ENCODE results near the gene RFX1. TPM values are rescaled to one million over a fixed set of nuclear protein-coding genes. Genes with fewer than 3 reads are reported as not detected.
"Not testable (repeated sequence)": the region's sequence is repeated elsewhere in the genome, so short reads cannot be mapped to it uniquely, and the experiment has no call there.

RFX1 gene
- total and polyA plus RNA-seq, 2 donors (not counting 1 experiment from before 2014, with no cell fraction given): 9.2 to 33.3 TPM

GRCh38 chr19:13968383-13968935, 37.7 kb downstream of the RFX1 start:
- H3K9me3 Mint-ChIP-seq (ENCODE audit: insufficient read depth): no peaks in the 10 kb centered on the region
- Histone ChIP-seq H3K9me3 (ENCODE audit: control extremely low read depth in 1 of 3, control insufficient read depth in 2 of 3, insufficient read depth in 1 of 3, low read length in 2 of 3) (peaks cover 0 to under 1% (median 0%) of the 10 kb centered on the region in 3 donors), H3K27me3 (replicated peaks in 1 of 4; ENCODE audit: control extremely low read depth in 1 of 4, control insufficient read depth in 3 of 4, insufficient read depth in 4 of 4, low read length in 3 of 4) (no peaks in the 10 kb centered on the region), H4K20me1 (ENCODE audit: control insufficient read depth, insufficient read depth, low read length, poor library complexity, severe bottlenecking) (no peaks in the 10 kb centered on the region), H3K4me2 (replicated peaks; ENCODE audit: low read depth, low read length, poor library complexity, severe bottlenecking) (no peak overlapping the region), H3K9ac (ENCODE audit: low read length) (no peak overlapping the region), H3K27ac (ENCODE audit: low read length in 2 of 2) (no peak overlapping the region), H2AFZ (ENCODE audit: insufficient read depth, low read depth, low read length, poor library complexity, severe bottlenecking) (no peak overlapping the region), H3K4me3 (ENCODE audit: control extremely low read depth in 1 of 5, extremely low read depth in 1 of 5, insufficient read depth in 1 of 5, low read depth in 2 of 5, low read length in 4 of 5) (no peak overlapping the region), H3K79me2 (ENCODE audit: control insufficient read depth, insufficient read depth, low read length) (no peaks in the 10 kb centered on the region), H3K4me1 (ENCODE audit: control insufficient read depth in 2 of 2, insufficient read depth in 2 of 2, low read length in 2 of 2) (no peaks in the 10 kb centered on the region), H3K36me3 (replicated peaks in 1 of 2; ENCODE audit: control extremely low read depth in 1 of 2, control insufficient read depth in 1 of 2, extremely low read depth in 1 of 2, insufficient read depth in 2 of 2, low read length in 1 of 2) (peaks cover 0 to 59% of the 10 kb centered on the region in 2 experiments)
- no peaks in the 10 kb centered on the region for H3K4me1 Mint-ChIP-seq
- peak; percentile 8 for DNase-seq
- H3K27ac Mint-ChIP-seq: no peak overlapping the region
- ChIA-PET POLR2A (no interaction called here), CTCF (no interaction called here)
- intact Hi-C loops (cut with micrococcal nuclease): no loop called here
- ATAC-seq (ENCODE audit: low read depth): no peak
- H3K4me3 Mint-ChIP-seq: no peak overlapping the region
- 95% methylated on average over 21 of the region's 22 CpGs for WGBS (ENCODE audit: insufficient coverage)
- TF ChIP-seq, protein P1, sequence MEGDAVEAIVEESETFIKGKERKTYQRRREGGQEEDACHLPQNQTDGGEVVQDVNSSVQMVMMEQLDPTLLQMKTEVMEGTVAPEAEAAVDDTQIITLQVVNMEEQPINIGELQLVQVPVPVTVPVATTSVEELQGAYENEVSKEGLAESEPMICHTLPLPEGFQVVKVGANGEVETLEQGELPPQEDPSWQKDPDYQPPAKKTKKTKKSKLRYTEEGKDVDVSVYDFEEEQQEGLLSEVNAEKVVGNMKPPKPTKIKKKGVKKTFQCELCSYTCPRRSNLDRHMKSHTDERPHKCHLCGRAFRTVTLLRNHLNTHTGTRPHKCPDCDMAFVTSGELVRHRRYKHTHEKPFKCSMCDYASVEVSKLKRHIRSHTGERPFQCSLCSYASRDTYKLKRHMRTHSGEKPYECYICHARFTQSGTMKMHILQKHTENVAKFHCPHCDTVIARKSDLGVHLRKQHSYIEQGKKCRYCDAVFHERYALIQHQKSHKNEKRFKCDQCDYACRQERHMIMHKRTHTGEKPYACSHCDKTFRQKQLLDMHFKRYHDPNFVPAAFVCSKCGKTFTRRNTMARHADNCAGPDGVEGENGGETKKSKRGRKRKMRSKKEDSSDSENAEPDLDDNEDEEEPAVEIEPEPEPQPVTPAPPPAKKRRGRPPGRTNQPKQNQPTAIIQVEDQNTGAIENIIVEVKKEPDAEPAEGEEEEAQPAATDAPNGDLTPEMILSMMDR (IDR thresholded peaks at IDR 0.05): no peak
- no peak for TF ChIP-seq EZH2 (IDR thresholded peaks at IDR 0.05; ENCODE audit: borderline replicate concordance, insufficient read depth, low read depth, low read length, poor library complexity, severe bottlenecking)
- no peaks in the 10 kb centered on the region for H3K27me3 Mint-ChIP-seq

- H3K27ac Mint-ChIP-seq: not testable (repeated sequence)
Observed at GRCh38 chr19:13967206-13967605, 38.9 kb downstream of the RFX1 start.

More at GRCh38 chr19:13967206-13967605, 38.9 kb downstream of the RFX1 start:
- H3K9me3 ChIP-seq (ENCODE audit: control extremely low read depth in 1 of 3, control insufficient read depth in 2 of 3, insufficient read depth in 1 of 3, low read length in 2 of 3); H4K20me1 ChIP-seq (ENCODE audit: control insufficient read depth, insufficient read depth, low read length, poor library complexity, severe bottlenecking); H3K4me1 Mint-ChIP-seq; H3K9me3 Mint-ChIP-seq (ENCODE audit: insufficient read depth); H3K9ac ChIP-seq (ENCODE audit: low read length); ATAC-seq (ENCODE audit: low read depth); H3K27me3 ChIP-seq (replicated peaks in 1 of 4; ENCODE audit: control extremely low read depth in 1 of 4, control insufficient read depth in 3 of 4, insufficient read depth in 4 of 4, low read length in 3 of 4); DNase-seq; intact Hi-C loops (cut with micrococcal nuclease); H2AFZ ChIP-seq (ENCODE audit: insufficient read depth, low read depth, low read length, poor library complexity, severe bottlenecking); H3K27ac ChIP-seq (ENCODE audit: low read length in 2 of 2); H3K4me2 ChIP-seq (replicated peaks; ENCODE audit: low read depth, low read length, poor library complexity, severe bottlenecking); H3K79me2 ChIP-seq (ENCODE audit: control insufficient read depth, insufficient read depth, low read length); H3K4me3 Mint-ChIP-seq; H3K27me3 Mint-ChIP-seq; CTCF ChIA-PET; H3K4me3 ChIP-seq (ENCODE audit: control extremely low read depth in 1 of 5, extremely low read depth in 1 of 5, insufficient read depth in 1 of 5, low read depth in 2 of 5, low read length in 4 of 5); H3K4me1 ChIP-seq (ENCODE audit: control insufficient read depth in 2 of 2, insufficient read depth in 2 of 2, low read length in 2 of 2): not testable (repeated sequence)
- 96% methylated on average over 6 of the region's 8 CpGs for WGBS (ENCODE audit: insufficient coverage)
- POLR2A ChIA-PET: interaction anchor here (0.5 to 0.6 kb wide), 2 partner anchors 57 to 67 kb away, joined by 3 read pairs; no protein-coding TSS in a partner anchor
- peaks cover 0 to 50% of the 10 kb centered on the region in 2 experiments for H3K36me3 ChIP-seq (replicated peaks in 1 of 2; ENCODE audit: control extremely low read depth in 1 of 2, control insufficient read depth in 1 of 2, extremely low read depth in 1 of 2, insufficient read depth in 2 of 2, low read length in 1 of 2)

Data from B cell (primary cell).